ENCODE results near the gene VWA5A.

VWA5A gene, protein sequence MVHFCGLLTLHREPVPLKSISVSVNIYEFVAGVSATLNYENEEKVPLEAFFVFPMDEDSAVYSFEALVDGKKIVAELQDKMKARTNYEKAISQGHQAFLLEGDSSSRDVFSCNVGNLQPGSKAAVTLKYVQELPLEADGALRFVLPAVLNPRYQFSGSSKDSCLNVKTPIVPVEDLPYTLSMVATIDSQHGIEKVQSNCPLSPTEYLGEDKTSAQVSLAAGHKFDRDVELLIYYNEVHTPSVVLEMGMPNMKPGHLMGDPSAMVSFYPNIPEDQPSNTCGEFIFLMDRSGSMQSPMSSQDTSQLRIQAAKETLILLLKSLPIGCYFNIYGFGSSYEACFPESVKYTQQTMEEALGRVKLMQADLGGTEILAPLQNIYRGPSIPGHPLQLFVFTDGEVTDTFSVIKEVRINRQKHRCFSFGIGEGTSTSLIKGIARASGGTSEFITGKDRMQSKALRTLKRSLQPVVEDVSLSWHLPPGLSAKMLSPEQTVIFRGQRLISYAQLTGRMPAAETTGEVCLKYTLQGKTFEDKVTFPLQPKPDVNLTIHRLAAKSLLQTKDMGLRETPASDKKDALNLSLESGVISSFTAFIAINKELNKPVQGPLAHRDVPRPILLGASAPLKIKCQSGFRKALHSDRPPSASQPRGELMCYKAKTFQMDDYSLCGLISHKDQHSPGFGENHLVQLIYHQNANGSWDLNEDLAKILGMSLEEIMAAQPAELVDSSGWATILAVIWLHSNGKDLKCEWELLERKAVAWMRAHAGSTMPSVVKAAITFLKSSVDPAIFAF

GRCh38 chr11:124114942-124115781 is at the start of gene VWA5A:
Gene VWA5A, plus strand, starts transcription at chr11:124115450. Its CDS starts 2,062 bp downstream, at chr11:124117512.
- DNase-seq: peak; percentile 25

DNA sequence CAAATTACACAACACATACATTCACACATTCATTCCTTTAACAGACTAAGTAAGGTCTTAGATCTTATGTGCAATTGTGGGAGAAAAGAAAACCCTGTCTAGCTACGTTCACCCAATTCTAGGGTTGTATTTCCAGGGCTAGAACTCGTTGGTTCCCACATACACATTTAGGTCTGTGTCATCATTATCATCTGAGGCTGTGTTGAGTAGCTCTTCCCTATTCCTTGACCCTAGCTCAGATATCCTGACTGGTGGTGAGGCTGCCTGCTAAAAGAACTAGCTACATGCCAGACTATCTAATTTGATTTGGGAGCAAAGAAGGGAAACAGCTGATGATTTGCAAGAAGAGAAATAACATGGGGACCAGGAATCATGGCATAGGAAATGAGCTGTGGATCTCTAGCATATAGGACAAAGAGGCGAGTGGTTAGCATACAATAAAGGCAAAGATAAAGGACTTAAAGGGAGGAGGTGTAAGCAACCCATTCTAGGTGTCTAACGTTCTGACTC is 46.6 kb upstream of the VWA5A start:
- no peak for DNase-seq

DNA sequence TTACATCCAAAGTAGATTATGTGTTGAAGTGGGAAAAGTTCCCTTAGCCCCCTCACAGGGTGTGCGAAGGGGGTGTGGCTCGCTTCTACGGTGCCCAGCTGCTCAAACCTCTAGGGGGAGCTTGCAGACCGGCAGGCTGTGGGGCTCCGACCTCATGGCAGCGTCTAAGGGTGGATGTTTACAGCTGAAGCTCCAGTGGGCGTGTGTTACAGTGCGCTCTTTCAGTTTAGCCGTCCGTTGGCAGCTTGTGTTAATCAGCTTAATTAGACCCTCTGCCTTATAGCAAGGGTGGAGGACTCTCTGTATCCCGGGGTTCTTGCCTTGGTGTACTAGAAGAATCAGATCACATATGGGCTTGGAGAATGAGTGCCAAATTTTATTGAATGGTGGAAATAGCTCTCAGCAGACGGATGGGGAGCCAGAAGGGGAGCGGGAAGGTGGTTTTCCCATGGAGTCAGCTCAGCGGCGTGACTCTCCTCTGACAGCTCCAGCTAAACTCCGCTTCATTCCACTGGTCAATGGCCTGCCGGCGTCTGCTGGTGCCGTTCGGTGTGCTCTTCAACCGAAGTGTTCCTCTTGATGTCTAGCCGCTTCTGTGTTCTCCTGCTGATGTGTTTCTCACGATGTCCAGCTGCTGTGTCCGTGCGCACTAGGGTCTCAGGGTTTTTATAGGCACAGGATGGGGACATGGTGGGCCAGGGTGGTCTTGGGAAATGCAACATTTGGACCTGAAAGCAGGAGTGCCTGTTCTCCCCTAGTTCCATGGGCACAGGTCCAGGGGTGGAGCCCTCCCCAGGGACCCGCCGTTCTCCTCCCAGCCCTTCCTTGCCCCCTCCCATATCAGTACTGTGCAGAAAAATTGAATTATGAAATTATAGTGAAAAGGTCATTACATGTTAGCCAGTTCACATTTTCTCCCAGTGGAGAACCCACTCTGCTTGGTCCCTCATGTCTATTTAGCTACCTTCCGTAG is 45.5 kb upstream of the VWA5A start:
- peak; percentile 59 for DNase-seq

GRCh38 chr11:124070915-124071622 is 44.2 kb upstream of the VWA5A start:
- peak; percentile 66 for DNase-seq

DNA sequence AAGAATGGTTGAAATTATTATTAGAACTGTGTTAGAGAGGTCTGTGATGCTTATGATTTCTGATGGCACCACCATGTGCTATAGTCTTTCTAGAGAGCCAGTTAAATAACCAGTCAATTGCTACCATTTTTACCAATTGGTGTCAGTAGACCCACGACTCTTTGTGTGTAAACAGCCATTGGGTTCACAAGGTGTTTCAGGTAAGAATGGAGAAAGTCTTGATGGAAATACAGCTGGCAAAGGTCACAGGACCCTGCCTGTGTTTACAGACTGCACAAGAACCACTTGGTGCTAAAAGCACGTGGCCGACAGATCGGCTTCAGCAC is 43.7 kb upstream of the VWA5A start:
- no peak for DNase-seq

DNA sequence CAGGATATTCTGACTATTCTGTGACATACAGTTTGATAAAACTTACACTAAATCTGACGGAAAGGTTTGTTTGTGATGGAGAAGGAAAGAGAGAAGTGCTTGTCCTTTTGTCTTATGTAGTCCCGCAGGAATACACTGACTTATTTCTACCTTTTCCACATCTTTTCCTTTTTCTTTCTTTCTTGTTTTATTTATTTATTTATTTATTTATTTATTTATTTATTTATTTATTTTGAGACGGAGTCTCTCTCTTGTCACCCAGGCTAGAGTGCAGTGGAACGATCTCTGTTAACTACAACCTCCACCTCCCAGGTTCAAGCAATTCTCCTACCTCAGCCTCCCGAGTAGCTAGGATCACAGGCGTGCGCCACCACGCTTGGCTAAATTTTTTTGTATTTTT is 43.1 kb upstream of the VWA5A start:
- no peak for DNase-seq

DNA sequence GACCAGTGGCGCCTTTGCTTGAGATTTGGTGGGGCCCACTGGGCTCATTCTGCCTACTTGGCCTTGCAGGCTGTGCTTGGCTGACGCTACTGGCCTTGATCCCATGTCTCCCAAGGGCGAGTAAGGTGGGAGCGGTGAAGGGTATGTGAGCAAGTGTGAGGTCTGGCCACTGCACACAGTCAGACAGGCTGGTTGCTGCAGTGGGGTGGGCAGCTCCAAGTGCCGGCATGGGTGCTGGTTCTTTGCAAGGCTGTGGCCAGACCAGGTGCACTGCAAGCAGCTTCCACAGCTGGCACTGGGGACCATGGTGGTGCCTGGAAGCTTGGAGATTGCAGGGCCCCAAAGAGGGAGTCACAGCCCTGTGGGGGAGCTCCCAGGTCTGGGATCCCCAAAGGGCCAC is 40.7 kb upstream of the VWA5A start:
- no peak for DNase-seq

DNA sequence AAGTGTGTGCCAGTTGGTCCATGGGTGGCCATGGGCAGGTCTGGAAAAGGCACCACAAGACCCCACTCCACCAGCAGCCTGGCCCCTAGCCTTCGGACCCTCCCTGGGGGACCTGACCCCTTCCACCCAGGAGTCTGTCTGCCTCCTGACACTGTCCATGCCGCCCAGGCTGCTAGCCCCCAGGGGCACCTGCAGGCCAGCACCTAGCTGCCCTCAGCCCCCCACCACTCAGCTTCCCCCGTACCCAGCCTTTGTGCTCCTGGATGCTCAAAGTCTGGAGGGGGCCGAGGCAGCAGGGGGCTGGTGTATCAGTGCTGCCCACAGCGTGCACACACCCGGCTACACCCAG is 39.8 kb upstream of the VWA5A start:
- no peak for DNase-seq

DNA sequence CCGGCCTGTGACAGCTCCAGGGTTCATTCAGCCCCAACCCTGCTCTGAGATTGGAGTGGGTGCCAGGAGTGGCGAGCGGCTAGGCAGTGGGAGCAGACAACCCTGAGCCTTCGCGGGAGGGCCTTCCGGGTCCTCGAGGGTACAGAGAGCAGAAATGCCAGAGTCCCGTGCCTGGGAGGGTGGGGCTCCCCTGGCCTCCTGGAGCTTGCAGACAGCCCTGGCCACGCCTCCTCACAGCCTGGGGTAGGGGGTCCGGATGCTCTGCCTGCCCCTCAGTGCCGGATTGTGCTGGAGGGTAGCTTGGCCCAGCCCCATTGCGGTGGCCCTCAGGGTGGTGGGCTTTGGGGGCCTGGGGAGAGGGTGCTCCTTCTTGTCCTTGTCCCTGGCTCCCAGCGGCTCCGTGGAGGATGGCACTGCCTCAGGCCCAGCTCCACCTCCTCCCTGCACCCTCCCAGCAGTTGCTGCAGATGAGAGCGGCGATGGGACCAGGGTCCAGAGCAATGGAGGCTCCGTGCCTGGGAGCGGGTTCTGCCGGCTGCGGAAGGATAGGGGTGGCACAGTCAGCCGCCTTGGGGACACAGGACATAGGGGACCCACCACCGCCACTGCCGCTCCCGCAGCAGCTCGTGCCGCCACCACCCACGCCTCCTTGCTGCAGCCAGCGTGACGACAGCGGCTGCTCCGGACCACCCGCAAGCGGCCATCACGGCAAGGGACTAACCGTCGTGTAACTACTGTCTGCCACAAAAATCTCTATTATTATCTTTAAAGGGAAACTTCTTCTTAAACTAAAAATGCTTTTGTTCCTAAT is 39.2 kb upstream of the VWA5A start:
- DNase-seq: no peak

DNA sequence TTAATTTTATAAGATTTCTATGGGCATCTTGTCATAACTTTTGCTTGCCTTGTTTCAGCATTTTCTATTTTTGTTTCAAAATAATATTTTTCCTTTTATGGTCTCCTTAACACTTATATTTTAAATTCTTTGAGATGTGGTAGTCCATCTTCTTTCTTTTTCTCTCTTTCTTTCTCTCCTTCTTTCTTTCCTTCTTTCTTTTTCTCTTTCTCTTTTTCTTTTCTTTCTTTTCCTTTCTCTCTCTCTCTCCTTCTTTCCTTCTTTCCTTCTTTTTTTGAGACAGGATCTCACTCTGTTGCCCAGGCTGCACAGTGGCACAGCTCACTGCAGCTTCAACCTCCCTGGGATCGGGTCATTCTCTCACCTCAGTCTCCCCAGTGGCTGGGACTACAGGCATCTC is 38.0 kb upstream of the VWA5A start:
- DNase-seq: no peak

DNA sequence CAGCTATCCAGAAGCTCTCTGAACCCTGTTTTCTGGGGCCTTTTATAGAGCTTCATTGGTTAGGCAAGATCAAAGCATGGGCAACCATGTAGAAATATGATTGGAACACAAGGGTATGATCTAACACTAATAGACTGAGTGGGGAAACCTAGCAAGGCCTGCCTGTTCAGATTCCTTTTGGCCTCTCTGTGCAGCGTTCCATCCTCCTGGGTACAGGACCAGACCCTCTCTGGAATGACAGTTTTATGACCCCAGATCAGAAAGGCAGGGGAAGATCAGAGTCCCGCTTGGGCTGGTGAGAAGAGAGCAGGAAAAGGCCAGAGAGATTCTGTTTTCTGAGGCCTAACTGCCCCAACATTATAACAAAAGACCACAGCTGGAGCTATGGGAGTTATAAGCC is 36.7 kb upstream of the VWA5A start:
- no peak for DNase-seq

DNA sequence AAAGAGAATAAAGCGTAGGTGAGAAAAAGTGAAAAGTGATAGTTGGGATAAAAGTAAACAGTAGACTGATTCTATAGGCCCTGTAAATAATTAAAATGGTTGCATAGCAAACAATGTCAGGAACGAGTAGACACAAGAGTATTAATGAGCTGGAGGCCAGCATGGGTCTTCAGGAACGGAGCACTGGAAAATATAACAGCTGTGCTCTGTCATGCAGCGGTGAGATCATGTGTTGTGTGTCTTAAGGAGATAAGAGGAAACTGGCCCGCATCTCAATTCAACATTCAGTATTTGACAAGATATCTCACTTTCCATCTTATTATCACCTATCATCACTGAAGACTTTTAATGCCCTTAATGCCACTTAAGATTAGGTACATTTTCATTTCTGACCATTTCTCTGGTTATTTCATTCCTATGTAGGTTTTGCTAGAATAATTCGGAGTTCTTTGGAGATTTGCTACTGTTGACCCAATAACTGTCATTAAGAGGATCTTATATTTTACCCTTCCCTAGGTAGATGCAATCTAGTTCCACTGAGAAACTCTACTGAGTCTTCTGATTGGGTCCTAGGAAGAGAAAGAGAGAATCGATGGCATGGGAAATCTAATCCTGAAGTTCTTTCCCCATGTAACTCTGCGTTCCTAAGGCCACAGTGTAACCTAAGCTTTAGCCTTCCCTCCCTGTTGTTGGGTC is 35.5 kb upstream of the VWA5A start:
- DNase-seq: no peak

- DNase-seq: no peak
Observed at GRCh38 chr11:124080327-124081001, 34.8 kb upstream of the VWA5A start.

GRCh38 chr11:124081483-124081882 is 33.8 kb upstream of the VWA5A start:
- DNase-seq: no peak

DNA sequence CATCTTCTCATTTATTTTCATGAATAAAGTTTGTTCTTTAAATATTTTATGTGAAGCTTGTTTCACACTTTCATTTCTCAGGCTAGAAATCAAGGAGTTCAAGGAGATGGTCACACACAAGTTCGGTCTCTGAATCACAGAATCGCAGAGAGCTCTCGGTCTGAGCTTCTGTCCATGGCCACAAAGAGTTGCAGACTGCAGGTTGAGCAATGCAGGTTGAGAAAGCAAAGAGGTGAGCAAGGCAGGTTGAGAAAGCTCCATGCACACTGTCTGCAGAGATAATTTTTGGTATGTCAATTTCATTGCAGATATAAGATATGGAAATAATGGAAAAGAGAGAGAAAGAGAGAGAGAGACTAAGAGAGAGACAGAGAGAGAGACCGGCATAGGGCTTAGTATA is 32.9 kb upstream of the VWA5A start:
- DNase-seq: no peak

DNA sequence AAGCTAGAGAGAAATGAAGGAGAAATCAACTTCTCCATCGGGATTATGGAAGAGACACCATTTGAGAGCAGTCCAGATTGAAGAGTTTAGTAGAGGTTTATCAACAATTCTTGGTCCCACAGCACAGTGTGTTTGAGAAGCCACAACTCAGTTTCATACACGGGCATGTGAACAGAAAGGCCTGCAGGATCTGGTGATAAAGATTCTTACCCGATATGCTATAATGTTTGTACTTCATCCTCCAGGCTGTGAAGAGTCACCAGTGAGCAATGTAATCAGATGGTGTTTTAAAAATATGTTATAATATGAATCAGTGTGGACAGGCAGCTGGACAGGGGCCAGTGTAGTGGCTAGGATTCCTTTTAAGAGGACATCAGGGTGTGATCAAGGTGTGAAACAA is 29.7 kb upstream of the VWA5A start:
- no peak for DNase-seq

GRCh38 chr11:124085997-124086846 is 29.0 kb upstream of the VWA5A start:
- peak; percentile 30 for DNase-seq

- DNase-seq: no peak
Observed at GRCh38 chr11:124090996-124091395, 24.3 kb upstream of the VWA5A start.

Measured in NCI-H345 (cell line).